NCI-H82 (cell line): ENCODE data around the gene MYORG.

ENCODE experiments used
- DNase-seq: peaks from one replicate; lab custom pipeline; 2025; lab: John Stamatoyannopoulos, UW

The MYORG gene

DNA sequence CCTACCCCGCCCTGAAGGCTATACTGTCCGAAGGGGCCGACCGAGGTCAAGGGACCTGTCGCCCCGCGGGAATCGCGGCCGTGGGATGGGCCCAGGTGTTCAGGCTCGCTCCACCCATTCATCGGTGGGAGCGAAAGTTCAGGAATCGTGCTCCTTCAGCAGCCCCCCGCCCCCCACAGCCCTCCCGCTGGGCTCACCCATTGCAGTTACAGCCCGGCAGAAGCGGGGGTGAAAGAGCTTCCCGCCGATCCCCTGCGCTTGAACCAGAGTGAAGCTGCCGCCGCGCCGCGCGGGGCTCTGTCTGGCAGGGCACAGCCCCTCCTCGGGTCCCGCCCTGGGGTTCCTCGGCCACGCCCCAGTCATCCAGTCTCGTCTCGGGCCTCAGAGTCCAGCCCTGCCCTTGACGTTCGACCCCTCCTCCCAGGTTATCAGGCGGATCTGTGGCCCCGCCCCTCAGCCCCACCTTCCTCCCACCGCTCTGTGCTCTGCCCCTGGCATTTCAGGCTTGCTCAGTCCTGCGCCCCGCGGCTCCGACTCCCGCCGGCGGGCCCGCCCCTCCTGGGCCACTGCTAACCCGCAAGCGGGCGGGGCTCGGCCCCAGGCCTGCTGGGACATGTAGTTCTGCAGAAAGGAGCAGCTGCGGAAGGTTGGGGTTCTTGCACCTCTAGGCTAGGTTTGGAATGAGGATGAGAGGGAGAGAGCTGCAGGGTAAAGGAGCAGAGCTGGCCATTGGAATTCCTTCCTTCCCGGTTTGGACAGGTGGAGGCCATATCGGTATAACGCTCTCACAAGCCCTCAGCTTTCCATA is at the start of gene MYORG:
TSS of gene MYORG (minus strand) at position 303 of the 808 bp plus-strand sequence. CDS start 3,955 bp downstream, outside the sequence.
- DNase-seq, result peak; percentile 99

DNA sequence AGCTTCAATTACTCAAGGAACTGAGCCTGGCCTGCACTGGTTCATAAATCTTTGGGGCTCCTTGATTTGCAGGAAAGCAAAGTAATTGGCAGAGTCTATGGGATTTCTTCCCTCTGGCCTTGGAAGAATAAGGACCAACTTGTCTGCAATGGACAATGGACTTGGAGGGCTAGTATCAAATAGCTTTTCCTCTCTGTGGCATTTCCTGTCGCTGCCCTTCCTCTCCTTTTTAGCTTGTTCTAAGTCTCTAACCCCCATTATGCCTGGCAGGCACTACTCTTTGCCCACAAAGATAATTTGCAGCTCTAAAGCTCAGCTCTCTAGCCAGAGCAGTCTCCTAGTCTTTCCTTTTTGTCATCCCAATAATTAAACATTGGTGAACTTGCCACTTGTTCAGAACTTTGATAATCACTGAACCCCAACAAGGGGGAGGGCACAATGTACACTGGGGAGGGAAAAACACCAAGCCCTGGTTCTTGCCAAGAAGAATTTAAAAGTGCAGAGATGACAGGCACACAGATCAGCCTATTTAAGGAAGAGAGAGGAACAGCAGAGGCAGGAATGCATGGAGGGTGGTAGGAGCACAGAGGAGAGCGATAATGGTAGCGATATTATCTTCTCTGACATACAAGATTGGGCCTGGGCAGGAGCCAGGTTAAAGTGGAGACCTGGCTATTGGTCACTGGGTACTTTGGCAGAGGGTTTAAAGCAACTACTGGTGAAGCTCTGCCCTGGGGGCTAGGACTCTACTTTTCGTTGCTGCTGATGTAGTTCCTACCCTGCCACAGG is 43.2 kb upstream of the MYORG start:
- no peak for DNase-seq

DNA sequence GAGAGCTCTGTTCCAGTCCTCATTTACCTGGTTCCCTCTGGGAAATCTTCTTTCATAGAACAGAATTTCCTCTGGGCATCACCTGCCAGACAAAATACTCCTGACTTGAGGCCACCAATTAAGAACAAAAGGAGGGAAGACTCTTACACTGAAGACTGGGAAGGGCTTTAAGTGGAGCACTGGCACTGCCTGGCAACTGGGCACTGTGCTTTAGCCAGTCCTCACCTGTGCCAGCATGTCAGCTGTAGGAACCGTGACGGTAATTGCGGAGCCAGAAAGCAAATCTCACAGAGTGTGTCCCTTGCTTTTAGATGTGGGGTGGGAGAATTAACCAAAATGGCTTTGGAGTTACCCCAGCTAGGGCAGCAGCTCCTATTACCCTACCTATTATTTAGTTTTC is 41.0 kb upstream of the MYORG start:
- no peak for DNase-seq

DNA sequence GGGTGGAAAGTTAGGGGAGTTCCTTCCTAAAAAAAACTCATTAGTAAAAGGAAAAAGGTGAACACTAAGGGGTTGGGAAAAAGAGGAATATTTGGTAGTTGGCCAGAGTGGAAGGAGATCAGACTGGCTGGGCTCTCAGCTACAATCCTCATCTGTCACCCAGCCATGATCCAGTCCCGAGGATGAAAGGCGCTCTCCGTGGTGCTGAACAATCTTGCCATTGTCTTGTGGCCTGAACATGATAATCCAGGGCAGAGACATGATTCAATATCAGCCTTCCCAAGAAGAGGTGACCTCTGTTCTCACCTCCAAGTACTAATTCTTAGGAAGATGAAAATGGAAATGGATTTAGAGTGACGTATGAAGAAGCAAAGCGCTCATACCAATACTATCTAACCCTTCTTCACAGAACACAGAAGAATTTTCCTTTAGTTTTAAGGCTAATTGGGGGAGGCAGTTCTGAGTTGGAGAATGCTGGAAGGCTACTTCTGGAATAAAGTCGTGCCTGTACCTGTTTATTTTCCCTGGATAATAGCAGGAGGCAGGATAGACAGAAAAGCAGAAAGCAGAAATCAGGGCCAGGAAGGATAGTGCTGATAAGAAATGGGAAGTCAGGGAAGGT is 36.6 kb upstream of the MYORG start:
- peak; percentile 30 for DNase-seq

DNA sequence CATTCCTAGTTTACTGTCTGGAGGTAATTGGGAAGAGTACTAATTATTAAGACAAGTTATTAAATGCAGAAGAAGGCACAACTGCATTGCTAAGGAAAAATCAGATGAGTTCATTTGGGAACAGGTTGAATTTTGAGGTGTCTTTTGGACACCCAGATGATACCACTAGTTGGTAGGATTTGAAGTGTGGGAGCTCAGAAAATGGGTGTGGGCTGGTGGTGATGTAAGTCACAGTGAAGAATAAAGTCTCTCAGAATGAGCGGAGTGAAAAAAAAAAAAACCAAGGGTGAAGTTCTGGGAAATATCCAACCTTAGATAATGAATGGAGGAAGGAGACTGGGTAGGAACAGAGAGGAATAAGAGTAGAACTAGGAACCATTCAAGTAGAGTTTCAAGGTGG is 35.6 kb upstream of the MYORG start:
- no peak for DNase-seq

DNA sequence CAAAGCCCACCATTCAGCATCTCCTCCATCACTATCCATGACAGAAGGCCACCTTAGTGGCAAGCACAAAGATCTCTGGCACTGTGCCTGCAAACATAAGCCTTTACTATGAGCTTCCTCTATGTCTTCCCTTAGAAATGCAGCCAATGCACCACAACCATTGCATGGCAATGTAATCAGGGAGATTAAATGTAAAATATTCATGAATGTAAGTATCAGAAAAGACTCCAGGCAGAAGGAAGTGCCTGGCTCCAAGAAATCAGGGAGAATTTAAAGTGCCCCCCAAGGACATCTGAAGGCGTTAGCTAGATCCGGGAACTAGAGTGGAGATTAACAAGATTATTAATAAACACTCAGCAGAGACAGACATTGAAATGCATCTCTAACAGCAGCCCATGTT is 32.5 kb upstream of the MYORG start:
- peak; percentile 45 for DNase-seq

DNA sequence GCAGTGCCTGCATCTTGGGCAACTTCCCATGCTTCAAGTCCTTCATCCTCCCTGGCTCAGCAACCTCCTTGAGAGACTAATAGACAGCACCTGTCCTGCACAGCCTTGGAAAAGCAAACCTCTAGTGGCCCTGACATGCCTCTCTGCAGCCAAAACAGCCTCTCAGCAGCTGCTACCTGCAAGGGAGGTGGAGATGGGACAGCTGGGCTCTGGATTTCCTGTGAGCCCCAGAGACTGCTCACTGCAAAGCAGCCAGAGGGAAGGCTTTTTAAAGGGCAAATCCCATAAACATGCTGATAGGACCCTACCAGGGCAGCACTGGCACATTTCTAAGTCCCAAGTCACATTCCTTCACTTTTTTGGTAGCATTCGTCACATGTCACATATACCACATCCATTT is 31.5 kb upstream of the MYORG start:
- DNase-seq, result peak; percentile 53

DNA sequence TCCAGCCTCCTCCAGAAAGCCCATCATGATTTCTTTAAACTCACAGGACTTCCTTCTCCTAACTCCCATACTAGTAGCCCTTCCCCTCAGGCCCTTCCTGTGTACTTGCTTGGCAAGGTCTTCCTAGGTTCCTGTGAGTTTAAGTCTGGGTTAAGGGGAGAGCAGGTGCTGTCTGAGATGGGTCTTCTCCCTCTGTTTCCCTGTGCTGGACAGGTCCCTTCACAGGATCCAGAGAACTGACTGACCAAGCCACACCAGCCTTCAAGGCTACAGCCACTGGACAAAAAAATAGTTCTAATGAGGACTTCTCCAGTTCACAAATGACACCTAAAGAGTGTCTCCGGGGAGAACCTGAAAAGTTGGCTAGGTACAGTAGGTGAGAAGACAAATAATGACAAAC is 29.5 kb upstream of the MYORG start:
- DNase-seq, result no peak

DNA sequence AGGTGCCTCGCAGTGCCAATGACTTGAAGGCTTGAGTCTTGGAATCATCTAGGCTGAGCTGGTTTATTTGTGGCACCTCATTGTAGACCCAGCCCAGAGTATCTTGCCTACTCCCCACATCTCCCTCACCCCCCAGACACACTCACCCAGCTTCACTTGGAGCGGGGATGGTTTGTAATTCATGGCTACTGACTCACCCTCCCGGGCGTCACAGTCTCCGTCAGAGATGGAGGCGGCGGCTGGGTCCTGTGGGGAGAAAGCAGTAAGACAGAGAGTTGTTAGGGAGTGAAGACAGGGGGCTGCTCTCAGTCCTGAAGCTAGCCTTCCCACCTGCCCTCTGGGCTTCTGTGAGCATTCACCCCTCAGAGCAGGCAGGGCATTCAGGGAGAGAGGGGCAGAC is 29.0 kb upstream of the MYORG start:
- DNase-seq, result no peak

DNA sequence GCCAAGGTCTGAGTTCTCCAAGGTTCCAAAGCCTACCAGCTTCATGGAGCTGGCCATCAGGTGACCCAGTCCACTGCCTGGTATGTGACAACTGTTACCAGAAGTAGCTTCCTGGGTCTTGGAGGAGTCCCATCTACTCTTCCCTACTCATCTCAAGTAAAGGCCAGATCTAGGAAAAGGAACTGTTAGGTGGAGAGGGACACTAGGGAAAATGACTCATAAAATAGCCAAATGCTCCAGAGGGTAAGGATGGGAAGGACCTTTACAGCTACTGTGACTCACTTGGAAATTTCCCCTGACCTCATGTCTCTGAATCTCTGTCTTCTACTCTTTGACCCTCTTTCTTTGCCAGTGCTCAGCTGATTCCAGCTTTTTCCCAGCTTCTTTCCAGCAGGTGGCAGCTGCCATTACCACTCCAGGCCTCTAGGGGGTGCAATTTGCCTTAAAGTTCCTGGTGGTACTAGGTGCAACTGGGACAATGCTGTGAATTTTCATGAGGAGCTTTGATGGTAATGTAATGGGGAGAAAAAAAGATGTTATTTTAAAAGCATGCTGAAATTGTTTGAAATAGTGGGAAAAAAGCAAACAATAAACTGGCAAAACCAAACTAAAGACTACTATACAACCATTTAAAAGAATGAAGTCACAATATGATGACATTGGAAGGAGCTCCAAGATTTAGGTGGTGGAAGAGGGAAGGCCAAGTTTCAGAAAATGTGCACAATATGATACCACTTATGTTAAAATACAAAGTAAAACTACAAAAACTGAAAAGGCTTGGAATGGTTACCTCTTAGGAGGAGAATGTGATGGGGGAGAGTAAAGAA is 27.1 kb upstream of the MYORG start:
- peak; percentile 75 for DNase-seq

DNA sequence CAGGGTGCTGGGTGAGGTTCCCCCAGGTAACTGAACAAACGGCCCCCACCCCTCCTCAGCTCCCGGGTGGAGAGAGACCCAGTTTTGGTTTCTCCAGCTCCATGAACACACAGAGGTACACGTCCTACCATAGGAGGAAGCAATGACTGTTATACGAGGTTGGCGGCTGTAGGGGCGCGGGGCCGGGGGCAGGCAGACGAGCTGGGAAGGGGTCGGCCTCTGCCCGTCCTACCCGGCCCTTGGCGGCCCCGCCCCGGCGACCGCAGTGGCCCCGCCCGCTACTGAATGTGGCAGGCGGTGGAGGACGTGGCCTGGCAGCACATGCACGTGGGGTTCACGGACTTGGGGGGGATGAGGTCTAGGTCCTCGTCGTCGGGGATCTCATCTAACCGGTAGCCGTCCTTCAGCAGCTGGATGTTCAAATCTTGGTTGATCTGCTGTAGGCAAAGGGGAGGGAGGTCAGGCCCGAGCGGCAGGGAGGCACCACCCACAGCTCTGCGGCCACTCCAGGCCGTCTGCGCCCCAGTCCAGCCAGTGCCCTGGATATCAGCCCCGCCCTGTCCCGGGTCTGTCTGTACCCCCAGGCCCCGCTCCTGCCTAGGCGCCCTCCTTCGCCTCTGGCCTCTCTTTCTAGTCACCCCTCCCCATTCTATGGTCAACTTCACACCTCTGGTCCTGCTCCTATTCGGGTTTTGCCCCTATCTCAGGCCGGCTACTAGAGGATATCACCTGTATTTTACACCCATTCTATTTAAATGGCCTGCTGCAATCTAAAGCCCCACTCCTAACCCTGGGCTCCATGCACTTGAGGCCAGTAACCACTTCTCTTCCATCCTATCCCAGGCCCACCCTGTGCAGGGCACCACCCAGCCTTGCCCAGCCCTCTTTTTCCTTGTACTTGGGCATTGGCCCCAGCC is 24.2 kb upstream of the MYORG start:
- DNase-seq, result no peak

DNA sequence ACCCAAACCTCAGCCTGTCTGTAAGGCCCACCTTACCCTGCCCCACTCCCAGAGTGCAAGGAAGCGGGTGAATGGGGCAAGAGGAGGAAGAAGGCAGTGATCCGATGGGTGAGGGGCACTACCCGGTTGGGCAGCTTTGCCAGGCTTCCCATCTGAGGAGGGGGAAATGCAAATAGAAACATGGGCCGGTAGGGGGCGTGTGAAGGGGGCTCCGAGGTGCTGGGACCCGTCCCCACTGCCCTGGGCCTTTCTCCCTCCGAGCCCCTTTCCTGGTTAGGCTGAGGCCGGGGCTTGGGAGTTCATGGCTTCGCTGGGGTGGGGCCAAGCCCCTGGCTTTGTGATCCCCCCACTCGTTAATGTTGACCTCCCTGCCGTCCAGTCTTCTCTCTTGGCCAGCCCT is 23.6 kb upstream of the MYORG start:
- no peak for DNase-seq

DNA sequence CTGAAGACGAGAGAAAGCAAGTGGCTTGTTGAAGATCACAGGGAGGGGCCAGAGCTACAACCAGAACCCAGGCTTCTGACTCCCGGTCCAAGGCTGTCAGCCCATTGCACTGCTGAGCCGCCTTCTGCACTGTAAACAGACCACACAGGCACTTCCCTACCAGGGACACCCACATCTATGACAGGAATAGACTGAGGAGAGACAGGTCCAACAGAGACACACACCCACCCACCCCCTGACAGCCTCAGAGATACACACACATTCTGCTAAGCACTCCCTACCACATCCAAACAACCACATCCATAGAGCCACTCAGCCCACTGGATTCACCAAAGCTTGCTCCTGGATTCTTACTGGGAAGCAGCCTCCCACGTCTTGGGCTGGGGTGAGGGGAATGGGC is 23.0 kb upstream of the MYORG start:
- no peak for DNase-seq

DNA sequence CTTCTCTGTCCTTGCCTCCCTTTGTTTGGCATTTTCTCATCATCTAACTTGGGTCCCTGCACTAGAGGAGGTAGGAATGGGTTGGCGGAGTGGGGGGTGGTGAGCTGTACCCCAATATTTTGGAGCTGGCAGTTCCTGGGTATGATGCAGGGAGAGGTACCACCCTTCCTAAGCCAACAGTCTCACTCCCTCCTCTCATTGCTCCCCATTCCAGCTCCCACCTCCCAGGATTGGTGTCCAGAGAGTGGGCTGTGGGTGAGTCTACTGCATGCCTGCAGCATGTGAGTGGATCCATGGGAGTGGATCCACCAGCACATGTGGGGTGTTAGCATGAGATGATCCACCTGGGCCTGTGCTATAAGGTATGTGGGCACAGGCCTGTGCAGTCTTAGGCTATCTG is 22.2 kb upstream of the MYORG start:
- DNase-seq, result no peak

DNA sequence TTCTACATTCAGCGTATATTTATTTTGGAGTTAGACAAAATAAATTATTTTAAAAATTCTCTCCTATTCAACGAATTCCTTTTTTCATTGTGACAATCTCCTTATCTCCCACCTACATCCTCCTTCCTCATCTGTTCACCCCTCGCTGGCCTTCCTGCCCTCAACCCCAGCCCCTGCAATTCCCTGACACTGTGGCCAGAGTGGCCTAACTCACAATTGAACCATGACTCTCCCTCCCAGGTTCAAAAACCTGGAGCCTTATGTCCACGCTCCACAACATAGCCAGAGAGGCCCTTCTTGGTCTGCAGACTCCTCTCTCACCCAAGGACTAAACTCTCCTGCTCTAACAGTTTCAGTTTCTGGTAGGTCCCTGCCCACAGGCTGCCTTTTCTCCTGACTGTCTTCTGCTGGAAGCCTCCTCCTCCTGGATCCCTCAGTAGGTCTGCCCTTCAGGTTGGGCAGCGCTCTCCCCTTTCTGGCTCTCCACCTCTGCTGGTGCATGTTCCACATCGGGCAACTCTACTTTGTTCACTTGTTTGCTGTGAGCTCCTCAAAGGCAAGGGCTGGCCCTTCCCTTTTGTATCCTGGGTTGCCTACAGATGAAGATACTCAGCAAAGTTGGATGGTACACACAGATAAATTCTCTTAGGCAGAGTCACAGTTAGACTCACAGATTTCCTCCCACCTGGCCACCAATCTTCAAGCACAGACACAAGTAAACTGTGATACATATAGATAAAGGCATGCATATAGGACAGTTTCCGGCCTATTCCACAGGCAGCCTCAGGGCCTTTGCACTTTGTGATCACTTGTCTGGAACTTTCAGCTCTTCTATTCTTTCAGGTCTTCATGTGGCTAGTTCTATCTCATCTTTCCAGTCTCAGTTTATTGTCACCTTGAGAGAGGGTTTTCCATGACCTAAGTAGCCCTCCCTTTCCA is 19.8 kb upstream of the MYORG start:
- no peak for DNase-seq

DNA sequence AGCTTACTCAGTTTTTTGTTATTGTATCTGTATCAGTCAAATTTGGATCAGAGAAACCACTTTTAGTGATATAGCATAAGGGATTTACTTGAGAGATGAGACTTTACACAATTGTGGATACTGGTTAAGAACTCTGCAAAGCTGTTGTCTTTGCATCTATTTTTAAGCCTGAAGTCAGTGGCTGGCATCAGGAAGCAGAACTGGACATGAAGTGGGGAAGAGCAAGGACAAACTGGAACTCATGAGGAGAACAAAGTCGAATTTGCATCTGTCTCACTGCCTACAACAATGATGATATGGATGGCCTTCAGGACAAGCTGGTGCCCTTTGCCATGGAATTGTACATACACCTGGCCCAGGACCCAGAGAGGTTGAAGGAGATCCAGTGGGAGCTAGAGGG is 15.8 kb upstream of the MYORG start:
- DNase-seq, result no peak

DNA sequence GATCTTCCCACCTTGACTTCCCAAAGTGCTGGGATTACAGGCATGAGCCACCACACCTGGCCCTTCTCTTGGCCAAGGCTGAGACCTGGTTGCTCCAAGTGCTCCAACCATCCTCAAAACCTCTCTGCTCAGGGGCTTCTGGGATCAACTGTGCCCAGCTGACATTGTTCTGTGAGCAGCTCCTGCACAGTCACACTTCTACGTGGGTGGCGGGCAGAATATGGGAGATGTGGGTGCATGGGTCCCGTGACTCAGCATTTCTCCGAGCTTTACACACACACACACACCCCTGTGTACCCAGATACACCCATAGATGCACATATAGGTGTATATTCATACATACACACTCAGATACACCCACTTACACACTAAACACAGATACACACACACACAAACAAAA is 10.5 kb upstream of the MYORG start:
- no peak for DNase-seq

DNA sequence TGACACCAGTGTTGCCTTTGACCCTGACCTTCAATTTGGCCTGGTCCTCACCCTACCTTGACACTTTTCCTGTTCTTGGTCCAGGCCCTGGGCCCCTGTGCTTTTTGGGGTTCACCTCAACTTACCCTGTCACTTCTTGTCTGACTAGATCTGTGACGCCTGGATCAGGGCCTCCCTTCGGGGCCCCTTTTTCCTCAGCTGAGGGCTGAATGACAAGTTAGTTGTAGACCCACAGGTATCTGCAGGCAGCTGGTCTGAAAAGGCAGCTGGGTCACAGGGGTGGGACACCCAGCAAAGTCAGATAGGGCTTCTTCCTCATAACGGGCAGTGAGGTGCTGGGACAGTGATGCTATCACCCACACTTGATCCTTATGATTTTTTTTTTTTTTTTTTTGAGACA is 10.0 kb upstream of the MYORG start:
- DNase-seq, result no peak

DNA sequence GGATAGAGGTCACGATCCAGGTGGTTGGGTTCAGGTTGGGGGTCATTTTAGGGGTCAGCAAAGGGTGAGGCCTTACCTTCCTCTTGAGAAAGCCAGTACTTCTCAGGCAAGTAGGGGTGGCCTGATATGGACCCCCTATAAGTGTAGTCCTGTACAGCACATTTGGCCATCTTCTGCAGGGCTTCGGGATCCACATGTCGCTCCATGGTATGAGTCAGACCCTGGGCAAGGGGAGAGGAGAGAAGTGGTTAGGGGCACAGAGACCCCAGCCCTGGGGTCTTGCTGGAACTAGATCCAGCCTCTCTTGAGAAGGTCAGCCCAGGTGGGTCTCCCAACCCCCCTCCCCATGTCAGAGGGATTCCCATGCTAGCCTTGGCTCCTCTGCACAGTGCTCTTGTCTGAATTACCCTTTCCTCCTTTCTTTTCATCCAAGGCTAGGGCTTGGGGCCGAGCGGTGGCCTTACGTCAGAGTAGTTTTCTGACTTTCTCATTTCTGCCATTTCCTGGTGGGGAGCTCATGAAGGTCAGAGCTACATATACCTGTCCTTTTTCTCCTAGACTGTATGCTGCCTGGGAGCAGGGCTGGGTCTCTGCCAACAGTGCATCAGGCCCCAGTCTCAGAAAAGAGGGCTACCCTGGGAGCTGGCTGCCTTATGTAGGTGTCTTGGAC is 9.0 kb upstream of the MYORG start:
- no peak for DNase-seq
